GM19467 (cell line): ENCODE measurements around the gene RGS19.

Experiments used
- ATAC-seq: cut with Tn5 transposase; IDR thresholded peaks from one replicate; pipeline ENCODE4 v1.9.1; 2021; ENCODE audit warnings: mild to moderate bottlenecking, moderate library complexity; ENCODE audit not compliant: unreplicated experiment

The RGS19 gene

GRCh38 chr20:64050261-64051032 is 28.9 kb downstream of the RGS19 start:
- ATAC-seq: no peak

GRCh38 chr20:64049878-64050260 is 29.4 kb downstream of the RGS19 start:
- no peak for ATAC-seq

GRCh38 chr20:64049060-64049877 is 30.0 kb downstream of the RGS19 start, which contains the start of gene SOX18:
Gene SOX18, minus strand, starts transcription at chr20:64049639. Its CDS starts 123 bp downstream, at chr20:64049516.
- ATAC-seq: no peak

- ATAC-seq: no peak
Measured at GRCh38 chr20:64048402-64049044, 30.8 kb downstream of the RGS19 start.

GRCh38 chr20:64047968-64048401 is 31.3 kb downstream of the RGS19 start:
- ATAC-seq: no peak

GRCh38 chr20:64047046-64047389 is 32.3 kb downstream of the RGS19 start:
- ATAC-seq: no peak

- no peak for ATAC-seq
Measured at GRCh38 chr20:64045346-64046011, 33.8 kb downstream of the RGS19 start.

GRCh38 chr20:64044484-64045247 is 34.7 kb downstream of the RGS19 start:
- ATAC-seq: no peak

- ATAC-seq: no peak
Measured at GRCh38 chr20:64043768-64044167, 35.5 kb downstream of the RGS19 start.

- no peak for ATAC-seq
Measured at GRCh38 chr20:64042054-64042781, 37.1 kb downstream of the RGS19 start.

- ATAC-seq: no peak
Measured at GRCh38 chr20:64041781-64042053, 37.6 kb downstream of the RGS19 start.

- no peak for ATAC-seq
Measured at GRCh38 chr20:64041040-64041780, 38.1 kb downstream of the RGS19 start.

GRCh38 chr20:64040231-64041039 is 38.9 kb downstream of the RGS19 start:
- ATAC-seq: no peak

- ATAC-seq: peak; percentile 3
Measured at GRCh38 chr20:64039293-64040160, 39.8 kb downstream of the RGS19 start.

- peak; percentile 39 for ATAC-seq
Measured at GRCh38 chr20:64038565-64039292, 40.6 kb downstream of the RGS19 start.

- peak; percentile 19 for ATAC-seq
Measured at GRCh38 chr20:64038224-64038564, 41.1 kb downstream of the RGS19 start.
